Measurements from ENCODE around the gene HNRNPR.

The HNRNPR gene

GRCh38 chr1:23343221-23344110 is 618 bp downstream of the HNRNPR start:
- no peak for TF ChIP-seq CTCF (IDR thresholded peaks at IDR 0.05; ENCODE audit: low read depth, low read length, missing control alignments)
- peak overlapping the region; percentile 83 for H3K4me3 ChIP-seq (replicated peaks; ENCODE audit: low read depth, low read length)
- no peak for DNase-seq (ENCODE audit: extremely low read depth, low read depth)

- no peak for TF ChIP-seq CTCF (IDR thresholded peaks at IDR 0.05; ENCODE audit: low read depth, low read length, missing control alignments)
- peak overlapping the region; percentile 83 for H3K4me3 ChIP-seq (replicated peaks; ENCODE audit: low read depth, low read length)
- no peak for DNase-seq (ENCODE audit: extremely low read depth, low read depth)
These were observed 2.0 kb downstream of the HNRNPR start for GRCh38 chr1:23341931-23342692.

GRCh38 chr1:23339632-23340031 is 4.5 kb downstream of the HNRNPR start:
- DNase-seq (ENCODE audit: extremely low read depth, low read depth), result no peak
- TF ChIP-seq CTCF (IDR thresholded peaks at IDR 0.05; ENCODE audit: low read depth, low read length, missing control alignments), result no peak
- H3K4me3 ChIP-seq (replicated peaks; ENCODE audit: low read depth, low read length), result 0 out of 2 replicates have a peak overlapping the region, but pooled peaks have one; percentile 83

- TF ChIP-seq CTCF (IDR thresholded peaks at IDR 0.05; ENCODE audit: low read depth, low read length, missing control alignments), result no peak
- no peak for DNase-seq (ENCODE audit: extremely low read depth, low read depth)
- H3K4me3 ChIP-seq (replicated peaks; ENCODE audit: low read depth, low read length), result no peak overlapping the region
These were observed 6.2 kb downstream of the HNRNPR start for GRCh38 chr1:23337869-23338268.

GRCh38 chr1:23331713-23332112 is 12.4 kb downstream of the HNRNPR start:
- no peak for DNase-seq (ENCODE audit: extremely low read depth, low read depth)
- TF ChIP-seq CTCF (IDR thresholded peaks at IDR 0.05; ENCODE audit: low read depth, low read length, missing control alignments), result no peak
- no peak overlapping the region for H3K4me3 ChIP-seq (replicated peaks; ENCODE audit: low read depth, low read length)

- H3K4me3 ChIP-seq (replicated peaks; ENCODE audit: low read depth, low read length), result no peak overlapping the region
- no peak for TF ChIP-seq CTCF (IDR thresholded peaks at IDR 0.05; ENCODE audit: low read depth, low read length, missing control alignments)
- no peak for DNase-seq (ENCODE audit: extremely low read depth, low read depth)
These were observed 13.2 kb downstream of the HNRNPR start for GRCh38 chr1:23330846-23331245.

Data from HFF-Myc (cell line).